ENCODE data around the gene LRRFIP1.

DNA sequence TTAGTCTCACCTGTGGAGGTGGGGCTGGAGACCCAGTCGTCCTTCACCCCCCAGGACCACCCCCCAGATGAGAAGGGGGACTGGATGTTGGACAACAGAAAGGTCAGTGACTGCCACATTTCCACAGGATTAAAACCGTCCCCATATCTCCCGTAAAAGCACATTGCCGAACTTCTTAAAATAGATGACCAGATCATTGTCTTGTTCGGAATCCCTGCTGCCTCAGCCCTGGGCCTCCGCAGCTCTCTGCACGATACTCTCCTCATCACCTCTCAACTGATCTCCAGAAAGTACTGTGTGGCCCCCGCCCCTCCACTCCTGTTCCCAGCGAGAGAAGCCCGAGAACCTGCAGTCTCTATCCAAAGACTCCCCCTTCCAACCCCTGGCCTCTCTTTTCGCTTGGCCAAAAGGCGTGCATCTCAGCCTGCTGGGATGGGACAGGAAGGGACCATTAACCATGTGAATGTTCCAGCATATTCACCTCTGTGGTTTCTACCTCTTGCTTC is 13.2 kb downstream of the LRRFIP1 start:
- TF ChIP-seq, protein P1, sequence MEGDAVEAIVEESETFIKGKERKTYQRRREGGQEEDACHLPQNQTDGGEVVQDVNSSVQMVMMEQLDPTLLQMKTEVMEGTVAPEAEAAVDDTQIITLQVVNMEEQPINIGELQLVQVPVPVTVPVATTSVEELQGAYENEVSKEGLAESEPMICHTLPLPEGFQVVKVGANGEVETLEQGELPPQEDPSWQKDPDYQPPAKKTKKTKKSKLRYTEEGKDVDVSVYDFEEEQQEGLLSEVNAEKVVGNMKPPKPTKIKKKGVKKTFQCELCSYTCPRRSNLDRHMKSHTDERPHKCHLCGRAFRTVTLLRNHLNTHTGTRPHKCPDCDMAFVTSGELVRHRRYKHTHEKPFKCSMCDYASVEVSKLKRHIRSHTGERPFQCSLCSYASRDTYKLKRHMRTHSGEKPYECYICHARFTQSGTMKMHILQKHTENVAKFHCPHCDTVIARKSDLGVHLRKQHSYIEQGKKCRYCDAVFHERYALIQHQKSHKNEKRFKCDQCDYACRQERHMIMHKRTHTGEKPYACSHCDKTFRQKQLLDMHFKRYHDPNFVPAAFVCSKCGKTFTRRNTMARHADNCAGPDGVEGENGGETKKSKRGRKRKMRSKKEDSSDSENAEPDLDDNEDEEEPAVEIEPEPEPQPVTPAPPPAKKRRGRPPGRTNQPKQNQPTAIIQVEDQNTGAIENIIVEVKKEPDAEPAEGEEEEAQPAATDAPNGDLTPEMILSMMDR (IDR thresholded peaks at IDR 0.05; ENCODE audit: low read depth, low read length, poor library complexity, severe bottlenecking): no peak
- no peak for TF ChIP-seq EZH2phosphoT487 (IDR thresholded peaks at IDR 0.05; ENCODE audit: borderline replicate concordance, low read length)
